ENCODE measurements around the gene TTLL4.

TTLL4 gene

GRCh38 chr2:218720048-218721041, 9.7 kb downstream of the TTLL4 start:
- Histone ChIP-seq H3K4me3 (ENCODE audit: low read length) (no peak overlapping the region), H3K36me3 (ENCODE audit: control insufficient read depth, insufficient read depth, low read length) (no peaks in the 10 kb centered on the region), H3K27me3 (ENCODE audit: control insufficient read depth, insufficient read depth, low read length) (no peaks in the 10 kb centered on the region), H3K27ac (ENCODE audit: low read depth, low read length) (no peak overlapping the region), H3K9ac (ENCODE audit: low read length) (no peak overlapping the region), H3K4me1 (ENCODE audit: control insufficient read depth, insufficient read depth, low read length) (no peaks in the 10 kb centered on the region)

DNA sequence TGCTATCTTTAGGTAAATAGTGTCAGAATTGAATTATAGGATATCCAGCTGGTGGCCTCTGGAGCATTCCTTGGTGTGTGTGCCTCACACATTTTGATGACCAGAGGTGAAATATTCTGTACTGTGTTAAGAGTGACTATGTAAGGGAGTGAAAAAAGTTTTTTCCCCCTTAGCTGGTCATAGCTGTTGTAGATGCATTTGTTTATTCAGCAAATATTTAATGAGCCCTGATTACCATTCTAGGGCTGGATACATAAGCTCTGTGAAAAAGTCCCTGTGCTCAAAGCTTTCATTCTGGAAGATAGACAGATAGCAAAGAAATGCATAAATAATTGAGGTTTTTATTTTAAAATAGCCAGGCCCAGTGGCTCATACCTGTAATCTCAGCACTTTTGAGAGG, 10.9 kb downstream of the TTLL4 start:
- Histone ChIP-seq H3K27ac (ENCODE audit: low read depth, low read length) (no peak overlapping the region), H3K9ac (ENCODE audit: low read length) (no peak overlapping the region), H3K27me3 (ENCODE audit: control insufficient read depth, insufficient read depth, low read length) (no peaks in the 10 kb centered on the region), H3K4me1 (ENCODE audit: control insufficient read depth, insufficient read depth, low read length) (no peaks in the 10 kb centered on the region), H3K4me3 (ENCODE audit: low read length) (no peak overlapping the region), H3K36me3 (ENCODE audit: control insufficient read depth, insufficient read depth, low read length) (no peaks in the 10 kb centered on the region)

DNA sequence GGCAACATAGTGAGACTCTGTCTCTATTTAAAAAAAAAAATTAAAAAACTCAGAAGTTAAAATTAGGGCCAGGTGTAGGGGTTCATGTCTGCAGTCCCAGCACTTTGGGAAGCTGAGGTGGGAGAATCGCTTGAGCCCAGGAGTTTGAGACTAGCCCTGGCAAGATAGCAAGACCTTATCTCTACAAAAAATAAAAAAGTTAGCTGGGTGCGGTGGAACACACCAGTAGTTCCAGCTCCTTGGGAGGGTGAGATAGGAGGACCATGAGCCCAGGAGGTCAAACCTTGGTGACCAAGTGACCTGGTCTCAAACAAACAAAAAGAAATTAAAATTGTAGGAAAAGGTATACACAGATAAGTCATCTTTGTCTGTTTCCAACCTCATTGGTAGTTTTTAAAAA, 11.3 kb downstream of the TTLL4 start:
- Histone ChIP-seq H3K36me3 (ENCODE audit: control insufficient read depth, insufficient read depth, low read length) (no peaks in the 10 kb centered on the region), H3K27me3 (ENCODE audit: control insufficient read depth, insufficient read depth, low read length) (no peaks in the 10 kb centered on the region), H3K4me1 (ENCODE audit: control insufficient read depth, insufficient read depth, low read length) (no peaks in the 10 kb centered on the region), H3K9ac (ENCODE audit: low read length) (no peak overlapping the region), H3K27ac (ENCODE audit: low read depth, low read length) (no peak overlapping the region), H3K4me3 (ENCODE audit: low read length) (no peak overlapping the region)

DNA sequence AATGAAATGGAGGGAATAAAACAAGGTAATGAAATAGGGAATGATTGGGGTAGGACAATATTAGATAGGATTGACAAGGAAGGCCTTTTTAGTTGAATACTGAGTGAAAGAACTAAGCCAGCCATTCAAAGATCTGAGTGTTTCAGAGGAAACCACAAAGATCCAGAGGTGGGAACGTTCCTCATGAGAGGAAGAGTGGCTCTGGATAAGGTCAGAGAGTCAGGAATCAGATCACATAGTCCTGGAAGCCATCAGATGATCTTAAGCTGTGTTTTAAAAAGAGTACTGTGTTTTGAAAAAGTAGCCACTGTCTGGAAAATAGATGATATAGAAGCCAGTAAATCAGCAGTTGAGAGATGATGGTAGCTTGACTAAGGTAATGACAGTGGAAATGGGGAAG, 11.8 kb downstream of the TTLL4 start:
- no peaks in the 10 kb centered on the region for H3K4me1 ChIP-seq (ENCODE audit: control insufficient read depth, insufficient read depth, low read length)
- no peaks in the 10 kb centered on the region for H3K27me3 ChIP-seq (ENCODE audit: control insufficient read depth, insufficient read depth, low read length)
- H3K27ac ChIP-seq (ENCODE audit: low read depth, low read length) = no peak overlapping the region
- H3K9ac ChIP-seq (ENCODE audit: low read length) = no peak overlapping the region
- no peaks in the 10 kb centered on the region for H3K36me3 ChIP-seq (ENCODE audit: control insufficient read depth, insufficient read depth, low read length)
- H3K4me3 ChIP-seq (ENCODE audit: low read length) = no peak overlapping the region

GRCh38 chr2:218722876-218723785, 12.5 kb downstream of the TTLL4 start:
- Histone ChIP-seq H3K4me3 (ENCODE audit: low read length) (no peak overlapping the region), H3K4me1 (ENCODE audit: control insufficient read depth, insufficient read depth, low read length) (no peaks in the 10 kb centered on the region), H3K9ac (ENCODE audit: low read length) (no peak overlapping the region), H3K27me3 (ENCODE audit: control insufficient read depth, insufficient read depth, low read length) (no peaks in the 10 kb centered on the region), H3K36me3 (ENCODE audit: control insufficient read depth, insufficient read depth, low read length) (no peaks in the 10 kb centered on the region), H3K27ac (ENCODE audit: low read depth, low read length) (no peak overlapping the region)

DNA sequence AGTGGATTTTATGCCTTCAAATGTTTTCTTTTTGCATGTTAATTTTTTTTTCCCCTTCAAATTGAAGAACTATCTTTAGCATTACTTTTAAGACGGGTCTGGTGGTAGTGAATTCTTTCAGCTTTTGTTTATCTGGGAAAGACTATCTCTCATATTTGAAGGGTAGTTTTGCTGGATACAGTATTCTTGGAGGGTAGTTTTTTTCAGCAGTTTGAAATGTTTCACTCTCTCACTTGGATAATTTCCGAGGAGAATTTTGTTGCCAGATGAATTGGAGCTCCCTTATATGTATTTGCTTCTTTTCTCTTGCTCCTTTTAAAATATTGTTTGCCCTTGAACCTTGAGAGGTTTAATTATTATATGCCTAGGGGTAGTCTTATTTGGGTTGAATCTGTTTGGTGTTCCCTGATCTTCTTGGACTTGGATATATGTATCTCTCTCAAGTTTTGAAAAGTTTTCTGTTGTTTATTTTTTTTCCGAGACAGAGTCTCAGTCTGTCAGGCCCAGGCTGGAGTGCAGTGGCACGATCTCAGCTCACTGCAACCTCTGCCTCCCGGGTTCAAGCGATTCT, 15.5 kb downstream of the TTLL4 start:
- no peaks in the 10 kb centered on the region for H3K27me3 ChIP-seq (ENCODE audit: control insufficient read depth, insufficient read depth, low read length)
- no peaks in the 10 kb centered on the region for H3K4me1 ChIP-seq (ENCODE audit: control insufficient read depth, insufficient read depth, low read length)
- no peak overlapping the region for H3K27ac ChIP-seq (ENCODE audit: low read depth, low read length)
- H3K4me3 ChIP-seq (ENCODE audit: low read length) = no peak overlapping the region
- H3K36me3 ChIP-seq (ENCODE audit: control insufficient read depth, insufficient read depth, low read length) = no peaks in the 10 kb centered on the region
- H3K9ac ChIP-seq (ENCODE audit: low read length) = no peak overlapping the region

- no peaks in the 10 kb centered on the region for H3K27me3 ChIP-seq (ENCODE audit: control insufficient read depth, insufficient read depth, low read length)
- H3K4me1 ChIP-seq (ENCODE audit: control insufficient read depth, insufficient read depth, low read length) = no peaks in the 10 kb centered on the region
Measured at GRCh38 chr2:218727502-218728165, 17.0 kb downstream of the TTLL4 start.

GRCh38 chr2:218729640-218730039, 19.0 kb downstream of the TTLL4 start:
- Histone ChIP-seq H3K36me3 (ENCODE audit: control insufficient read depth, insufficient read depth, low read length) (no peaks in the 10 kb centered on the region), H3K27me3 (ENCODE audit: control insufficient read depth, insufficient read depth, low read length) (no peaks in the 10 kb centered on the region), H3K27ac (ENCODE audit: low read depth, low read length) (no peak overlapping the region), H3K4me3 (ENCODE audit: low read length) (no peak overlapping the region), H3K9ac (ENCODE audit: low read length) (no peak overlapping the region), H3K4me1 (ENCODE audit: control insufficient read depth, insufficient read depth, low read length) (no peaks in the 10 kb centered on the region)

More at GRCh38 chr2:218727502-218728165, 17.0 kb downstream of the TTLL4 start:
- Histone ChIP-seq H3K4me3 (ENCODE audit: low read length) (no peak overlapping the region), H3K27ac (ENCODE audit: low read depth, low read length) (no peak overlapping the region), H3K9ac (ENCODE audit: low read length) (no peak overlapping the region), H3K36me3 (ENCODE audit: control insufficient read depth, insufficient read depth, low read length) (no peaks in the 10 kb centered on the region)

DNA sequence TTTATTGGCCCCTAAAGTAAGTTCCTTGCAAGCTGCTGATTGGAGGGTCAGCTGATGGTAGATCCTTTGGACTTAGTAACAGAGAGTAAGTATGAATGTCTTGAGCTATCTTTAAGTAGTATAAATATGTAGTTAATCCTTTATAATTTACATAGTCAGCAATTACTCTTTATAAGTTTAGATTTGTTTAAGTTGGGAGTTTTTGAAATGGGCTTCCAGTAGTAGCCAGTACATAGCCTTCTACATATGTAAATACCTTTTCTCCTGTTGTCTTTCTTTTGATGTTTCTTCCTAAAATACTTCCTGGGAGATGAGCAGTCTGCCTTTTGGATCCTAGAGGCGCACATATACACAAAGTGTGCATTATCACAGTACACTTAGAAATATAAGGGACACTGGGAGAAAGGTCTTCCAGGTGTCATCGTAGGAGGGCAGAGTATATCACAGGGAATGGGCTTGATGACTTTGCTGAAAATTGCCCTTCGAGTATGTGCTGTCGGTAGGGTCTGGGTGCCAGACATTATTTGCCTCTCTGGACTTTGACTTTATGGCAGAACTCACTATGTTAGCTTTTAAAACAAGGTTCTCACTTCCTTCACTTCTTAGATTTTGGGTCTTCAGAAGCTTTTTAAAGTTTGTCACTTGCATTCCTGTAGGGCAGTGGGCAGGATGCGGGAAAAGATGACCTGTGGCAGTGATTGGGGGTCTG, 21.6 kb downstream of the TTLL4 start:
- Histone ChIP-seq H3K9ac (ENCODE audit: low read length) (no peak overlapping the region), H3K27ac (ENCODE audit: low read depth, low read length) (no peak overlapping the region), H3K4me3 (ENCODE audit: low read length) (no peak overlapping the region), H3K36me3 (ENCODE audit: control insufficient read depth, insufficient read depth, low read length) (no peaks in the 10 kb centered on the region), H3K4me1 (ENCODE audit: control insufficient read depth, insufficient read depth, low read length) (no peaks in the 10 kb centered on the region), H3K27me3 (ENCODE audit: control insufficient read depth, insufficient read depth, low read length) (no peaks in the 10 kb centered on the region)

DNA sequence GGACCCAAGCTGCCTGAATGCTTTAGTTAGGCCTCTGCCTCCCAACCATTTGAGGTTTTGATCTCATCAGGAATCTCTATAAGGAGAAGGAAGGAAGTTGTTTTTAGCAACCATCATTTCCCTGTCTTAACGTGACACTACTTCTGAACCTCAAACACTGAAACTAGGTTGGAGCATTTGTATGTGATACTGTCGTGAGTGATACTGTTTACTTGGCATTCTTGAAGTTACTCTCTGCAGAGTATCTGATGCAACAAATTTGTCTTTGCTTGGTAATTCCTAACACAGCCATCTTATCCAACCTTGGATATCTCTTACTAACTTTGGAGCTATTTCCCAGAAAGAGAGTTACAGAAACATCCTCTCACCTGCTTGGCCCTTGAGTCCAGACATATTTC, 22.1 kb downstream of the TTLL4 start:
- Histone ChIP-seq H3K9ac (ENCODE audit: low read length) (no peak overlapping the region), H3K27me3 (ENCODE audit: control insufficient read depth, insufficient read depth, low read length) (no peaks in the 10 kb centered on the region), H3K4me3 (ENCODE audit: low read length) (no peak overlapping the region), H3K36me3 (ENCODE audit: control insufficient read depth, insufficient read depth, low read length) (peaks cover 4% of the 10 kb centered on the region), H3K27ac (ENCODE audit: low read depth, low read length) (no peak overlapping the region), H3K4me1 (ENCODE audit: control insufficient read depth, insufficient read depth, low read length) (no peaks in the 10 kb centered on the region)

GRCh38 chr2:218733171-218734021, 22.8 kb downstream of the TTLL4 start:
- Histone ChIP-seq H3K36me3 (ENCODE audit: control insufficient read depth, insufficient read depth, low read length) (peaks cover 11% of the 10 kb centered on the region), H3K9ac (ENCODE audit: low read length) (no peak overlapping the region), H3K27ac (ENCODE audit: low read depth, low read length) (no peak overlapping the region), H3K4me3 (ENCODE audit: low read length) (no peak overlapping the region), H3K4me1 (ENCODE audit: control insufficient read depth, insufficient read depth, low read length) (no peaks in the 10 kb centered on the region), H3K27me3 (ENCODE audit: control insufficient read depth, insufficient read depth, low read length) (no peaks in the 10 kb centered on the region)

All from rectal smooth muscle tissue (tissue), 1 donor.